GM23338 (cell line): ENCODE measurements around the gene TPX2. TPM values are rescaled to one million over a fixed set of nuclear protein-coding genes. Genes with fewer than 3 reads are reported as not detected.

Experiments used
- ATAC-seq: fragments of 200-7000 bp; cut with Tn5 transposase; 3 replicates; pipeline ENCODE4 v1.9.1; 2020
- DNase-seq: peaks from one replicate; pipeline ENCODE4 v3.0.0-alpha.2; 2015; ENCODE audit warnings: low spot score
- H2AFZ ChIP-seq: fragments of 200-600 bp; sonication (generic); 2 replicates; pipeline ENCODE4 v1.8.0; 2016; ENCODE audit warnings: antibody characterized with exemption, mild to moderate bottlenecking, moderate library complexity
- H3F3A ChIP-seq: fragments of 200-600 bp; sonication (generic); replicated peaks from 2 replicates; pipeline ENCODE4 v1.8.0; 2017; ENCODE audit warnings: antibody characterized with exemption, mixed run types, low read depth
- H3K27ac ChIP-seq: fragments of 200-600 bp; sonication (generic); 2 replicates; pipeline ENCODE4 v1.6.1; 2016; ENCODE audit warnings: low read depth
- H3K27me3 ChIP-seq: fragments of 200-600 bp; sonication (generic); 2 replicates; pipeline ENCODE4 v1.8.0; 2016; ENCODE audit warnings: mild to moderate bottlenecking, mixed run types, moderate library complexity; ENCODE audit not compliant: insufficient read depth
- H3K36me3 ChIP-seq: fragments of 200-600 bp; sonication (generic); 2 replicates; pipeline ENCODE4 v1.8.0; 2016; ENCODE audit warnings: mild to moderate bottlenecking; ENCODE audit not compliant: insufficient read depth
- H3K4me1 ChIP-seq: fragments of 200-600 bp; sonication (generic); 2 replicates; pipeline ENCODE4 v1.8.0; 2016; ENCODE audit warnings: mild to moderate bottlenecking, moderate library complexity; ENCODE audit not compliant: insufficient read depth
- H3K4me2 ChIP-seq: fragments of 200-600 bp; sonication (generic); 2 replicates; pipeline ENCODE4 v1.7.1; 2017; ENCODE audit warnings: mixed run types
- H3K4me3 ChIP-seq: fragments of 200-600 bp; sonication (generic); 2 replicates; pipeline ENCODE4 v1.6.1; 2016; ENCODE audit warnings: mixed run types
- H3K79me2 ChIP-seq: fragments of 200-600 bp; sonication (generic); replicated peaks from 2 replicates; pipeline ENCODE4 v1.8.0; 2017; ENCODE audit warnings: mild to moderate bottlenecking; ENCODE audit not compliant: insufficient read depth
- H3K9me2 ChIP-seq: fragments of 200-600 bp; sonication (generic); 2 replicates; pipeline ENCODE4 v1.8.0; 2017; ENCODE audit not compliant: insufficient read depth
- H4K20me1 ChIP-seq: fragments of 200-600 bp; sonication (generic); replicated peaks from 2 replicates; pipeline ENCODE4 v1.8.0; 2017; ENCODE audit warnings: mild to moderate bottlenecking; ENCODE audit not compliant: insufficient read depth
- H3K27ac Mint-ChIP-seq: 2 replicates; pipeline ENCODE4 v1.8.0; 2020; ENCODE audit warnings: inconsistent platforms, mild to moderate bottlenecking, moderate library complexity, mixed read lengths
- H3K27me3 Mint-ChIP-seq: 3 replicates; pipeline ENCODE4 v1.8.0; 2022; ENCODE audit warnings: low read depth, mild to moderate bottlenecking, moderate library complexity, mixed read lengths, inconsistent platforms; ENCODE audit not compliant: insufficient read depth, poor library complexity
- H3K36me3 Mint-ChIP-seq: 3 replicates; pipeline ENCODE4 v1.8.0; 2021; ENCODE audit warnings: low read depth, mild to moderate bottlenecking, inconsistent platforms, moderate library complexity, mixed read lengths
- H3K4me1 Mint-ChIP-seq: 3 replicates; pipeline ENCODE4 v1.8.0; 2020; ENCODE audit warnings: mild to moderate bottlenecking, inconsistent platforms, mixed read lengths
- H3K4me3 Mint-ChIP-seq: 3 replicates; pipeline ENCODE4 v1.8.0; 2021; ENCODE audit warnings: moderate library complexity, mild to moderate bottlenecking, inconsistent platforms, mixed read lengths
- H3K9me3 Mint-ChIP-seq: 3 replicates; pipeline ENCODE4 v1.8.0; 2020; ENCODE audit warnings: moderate library complexity, mild to moderate bottlenecking, inconsistent platforms, mixed read lengths
- ETS1 ChIP-seq: IDR thresholded peaks from 2 replicates; pipeline ENCODE4 v1.6.1; 2016; ENCODE audit warnings: antibody characterized with exemption
- EZH2 ChIP-seq: fragments of 200-600 bp; sonication (generic); IDR thresholded peaks from one replicate; pipeline ENCODE4 v1.8.0; 2017; ENCODE audit warnings: antibody characterized with exemption, mild to moderate bottlenecking, low read depth; ENCODE audit not compliant: unreplicated experiment
- EZH2phosphoT487 ChIP-seq: fragments of 200-600 bp; sonication (generic); IDR thresholded peaks from one replicate; pipeline ENCODE4 v1.8.1; 2018; ENCODE audit warnings: antibody characterized with exemption; ENCODE audit not compliant: unreplicated experiment
- JUNB ChIP-seq: IDR thresholded peaks from one replicate; pipeline ENCODE4 v1.6.1; 2016; ENCODE audit warnings: antibody characterized with exemption; ENCODE audit not compliant: unreplicated experiment
- NANOG ChIP-seq: IDR thresholded peaks from 2 replicates; pipeline ENCODE4 v1.6.1; 2016; ENCODE audit warnings: antibody characterized with exemption, borderline replicate concordance
- POLR2AphosphoS5 ChIP-seq: IDR thresholded peaks from 2 replicates; pipeline ENCODE4 v1.6.1; 2016; ENCODE audit warnings: antibody characterized with exemption, low read depth
- STAT1 ChIP-seq: IDR thresholded peaks from one replicate; pipeline ENCODE4 v1.6.1; 2016; ENCODE audit warnings: antibody characterized with exemption; ENCODE audit not compliant: unreplicated experiment
- polyA plus RNA-seq: library from polyadenylated mRNA; unstranded; fragments of >200 nt; fragmentation: Nextera tagmentation; extraction: Ambion mirVana; gene quantifications from 2 replicates; pipeline ENCODE4 v1.2.1, GENCODE V29; 2016
- total RNA-seq: library from RNA; depleted of rRNA; stranded (reverse); fragments of >200 nt; shearing (Covaris generic); gene quantifications from 2 replicates; pipeline ENCODE4 v1.2.3, GENCODE V29; 2014
- TF ChIP-seq, protein P1 (sequence below): fragments of 250-450 bp; sonication (Bioruptor Pico); IDR thresholded peaks from 2 replicates; pipeline ENCODE4 v1.5.0; 2020; ENCODE audit warnings: mild to moderate bottlenecking, moderate library complexity

Gene TPX2
- total and polyA plus RNA-seq, 2 experiments from 2014 or later, result 101 to 159 TPM

- Histone ChIP-seq H3K4me3 (no peak overlapping the region), H4K20me1 (no peaks in the 10 kb centered on the region), H3K36me3 (no peaks in the 10 kb centered on the region), H3K9me2 (no peaks in the 10 kb centered on the region), H3K79me2 (no peaks in the 10 kb centered on the region), H3K4me1 (peaks cover 4% of the 10 kb centered on the region), H3K4me2 (no peak overlapping the region), H2AFZ (no peak overlapping the region), H3K27ac (no peak overlapping the region), H3K27me3 (no peaks in the 10 kb centered on the region), H3F3A (0 out of 2 replicates have a peak, but pooled peaks cover 9% of the 10 kb centered on the region)
- H3K9me3 Mint-ChIP-seq, result peaks cover under 1% of the 10 kb centered on the region; the same call in 2 of the 3 replicates
- TF ChIP-seq POLR2AphosphoS5 (no peak), STAT1 (no peak), EZH2phosphoT487 (no peak), NANOG (no peak), ETS1 (no peak), EZH2 (no peak), JUNB (no peak)
- TF ChIP-seq, protein P1, sequence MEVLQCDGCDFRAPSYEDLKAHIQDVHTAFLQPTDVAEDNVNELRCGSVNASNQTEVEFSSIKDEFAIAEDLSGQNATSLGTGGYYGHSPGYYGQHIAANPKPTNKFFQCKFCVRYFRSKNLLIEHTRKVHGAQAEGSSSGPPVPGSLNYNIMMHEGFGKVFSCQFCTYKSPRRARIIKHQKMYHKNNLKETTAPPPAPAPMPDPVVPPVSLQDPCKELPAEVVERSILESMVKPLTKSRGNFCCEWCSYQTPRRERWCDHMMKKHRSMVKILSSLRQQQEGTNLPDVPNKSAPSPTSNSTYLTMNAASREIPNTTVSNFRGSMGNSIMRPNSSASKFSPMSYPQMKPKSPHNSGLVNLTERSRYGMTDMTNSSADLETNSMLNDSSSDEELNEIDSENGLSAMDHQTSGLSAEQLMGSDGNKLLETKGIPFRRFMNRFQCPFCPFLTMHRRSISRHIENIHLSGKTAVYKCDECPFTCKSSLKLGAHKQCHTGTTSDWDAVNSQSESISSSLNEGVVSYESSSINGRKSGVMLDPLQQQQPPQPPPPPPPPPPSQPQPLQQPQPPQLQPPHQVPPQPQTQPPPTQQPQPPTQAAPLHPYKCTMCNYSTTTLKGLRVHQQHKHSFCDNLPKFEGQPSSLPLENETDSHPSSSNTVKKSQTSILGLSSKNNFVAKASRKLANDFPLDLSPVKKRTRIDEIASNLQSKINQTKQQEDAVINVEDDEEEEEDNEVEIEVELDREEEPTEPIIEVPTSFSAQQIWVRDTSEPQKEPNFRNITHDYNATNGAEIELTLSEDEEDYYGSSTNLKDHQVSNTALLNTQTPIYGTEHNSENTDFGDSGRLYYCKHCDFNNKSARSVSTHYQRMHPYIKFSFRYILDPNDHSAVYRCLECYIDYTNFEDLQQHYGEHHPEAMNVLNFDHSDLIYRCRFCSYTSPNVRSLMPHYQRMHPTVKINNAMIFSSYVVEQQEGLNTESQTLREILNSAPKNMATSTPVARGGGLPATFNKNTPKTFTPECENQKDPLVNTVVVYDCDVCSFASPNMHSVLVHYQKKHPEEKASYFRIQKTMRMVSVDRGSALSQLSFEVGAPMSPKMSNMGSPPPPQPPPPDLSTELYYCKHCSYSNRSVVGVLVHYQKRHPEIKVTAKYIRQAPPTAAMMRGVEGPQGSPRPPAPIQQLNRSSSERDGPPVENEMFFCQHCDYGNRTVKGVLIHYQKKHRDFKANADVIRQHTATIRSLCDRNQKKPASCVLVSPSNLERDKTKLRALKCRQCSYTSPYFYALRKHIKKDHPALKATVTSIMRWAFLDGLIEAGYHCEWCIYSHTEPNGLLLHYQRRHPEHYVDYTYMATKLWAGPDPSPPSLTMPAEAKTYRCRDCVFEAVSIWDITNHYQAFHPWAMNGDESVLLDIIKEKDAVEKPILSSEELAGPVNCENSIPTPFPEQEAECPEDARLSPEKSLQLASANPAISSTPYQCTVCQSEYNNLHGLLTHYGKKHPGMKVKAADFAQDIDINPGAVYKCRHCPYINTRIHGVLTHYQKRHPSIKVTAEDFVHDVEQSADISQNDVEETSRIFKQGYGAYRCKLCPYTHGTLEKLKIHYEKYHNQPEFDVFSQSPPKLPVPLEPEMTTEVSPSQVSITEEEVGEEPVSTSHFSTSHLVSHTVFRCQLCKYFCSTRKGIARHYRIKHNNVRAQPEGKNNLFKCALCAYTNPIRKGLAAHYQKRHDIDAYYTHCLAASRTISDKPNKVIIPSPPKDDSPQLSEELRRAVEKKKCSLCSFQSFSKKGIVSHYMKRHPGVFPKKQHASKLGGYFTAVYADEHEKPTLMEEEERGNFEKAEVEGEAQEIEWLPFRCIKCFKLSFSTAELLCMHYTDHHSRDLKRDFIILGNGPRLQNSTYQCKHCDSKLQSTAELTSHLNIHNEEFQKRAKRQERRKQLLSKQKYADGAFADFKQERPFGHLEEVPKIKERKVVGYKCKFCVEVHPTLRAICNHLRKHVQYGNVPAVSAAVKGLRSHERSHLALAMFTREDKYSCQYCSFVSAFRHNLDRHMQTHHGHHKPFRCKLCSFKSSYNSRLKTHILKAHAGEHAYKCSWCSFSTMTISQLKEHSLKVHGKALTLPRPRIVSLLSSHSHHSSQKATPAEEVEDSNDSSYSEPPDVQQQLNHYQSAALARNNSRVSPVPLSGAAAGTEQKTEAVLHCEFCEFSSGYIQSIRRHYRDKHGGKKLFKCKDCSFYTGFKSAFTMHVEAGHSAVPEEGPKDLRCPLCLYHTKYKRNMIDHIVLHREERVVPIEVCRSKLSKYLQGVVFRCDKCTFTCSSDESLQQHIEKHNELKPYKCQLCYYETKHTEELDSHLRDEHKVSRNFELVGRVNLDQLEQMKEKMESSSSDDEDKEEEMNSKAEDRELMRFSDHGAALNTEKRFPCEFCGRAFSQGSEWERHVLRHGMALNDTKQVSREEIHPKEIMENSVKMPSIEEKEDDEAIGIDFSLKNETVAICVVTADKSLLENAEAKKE (CRISPR knock-in tag), result no peak
- peaks cover 3% of the 10 kb centered on the region; the same call in 2 of the 3 replicates for H3K4me1 Mint-ChIP-seq
- H3K27ac Mint-ChIP-seq, result no peak overlapping the region
- H3K27me3 Mint-ChIP-seq, result peaks cover 7% of the 10 kb centered on the region
- no peak overlapping the region for H3K4me3 Mint-ChIP-seq
- no peak for DNase-seq
- ATAC-seq, result no peak
- H3K36me3 Mint-ChIP-seq, result no peaks in the 10 kb centered on the region
Observed at GRCh38 chr20:31826074-31826473, 87.0 kb downstream of the TPX2 start.
